Gastroesophageal sphincter (tissue), 3 donors: ENCODE measurements around the gene JAG2.

Source experiments
- CTCF ChIP-seq, 4 experiments: fragments of 200-600 bp in 2 of 4; fragments of 450-650 bp in 2 of 4; sonication (generic) in 1 of 4; IDR thresholded peaks; one replicate each; pipeline ENCODE4 v1.5.1; 2017 to 2019; ENCODE audit warnings: antibody characterized with exemption in 4 of 4, mild to moderate bottlenecking in 2 of 4, moderate library complexity in 2 of 4
- POLR2A ChIP-seq, 2 donors: fragments of 450-650 bp; IDR thresholded peaks; one replicate each; pipeline ENCODE4 v1.6.1; 2017; ENCODE audit warnings: antibody characterized with exemption in 2 of 2, mild to moderate bottlenecking in 2 of 2, moderate library complexity in 1 of 2
- POLR2AphosphoS5 ChIP-seq: sonication (generic); formaldehyde crosslinking; IDR thresholded peaks from one replicate; pipeline ENCODE4 v1.6.1; 2017; ENCODE audit warnings: antibody characterized with exemption

- TF ChIP-seq CTCF (IDR thresholded peaks at IDR 0.05) (no peak), POLR2A (IDR thresholded peaks at IDR 0.05) (no peak), POLR2AphosphoS5 (no peak)
Measured at GRCh38 chr14:105149146-105149781, 19.3 kb downstream of the JAG2 start.
